GM18498 (cell line): ENCODE measurements around the gene CAMK1.

Source experiments
- ATAC-seq: cut with Tn5 transposase; IDR thresholded peaks from one replicate; pipeline ENCODE4 v1.9.1; 2021; ENCODE audit warnings: mild to moderate bottlenecking, moderate library complexity; ENCODE audit not compliant: unreplicated experiment

The CAMK1 gene

DNA sequence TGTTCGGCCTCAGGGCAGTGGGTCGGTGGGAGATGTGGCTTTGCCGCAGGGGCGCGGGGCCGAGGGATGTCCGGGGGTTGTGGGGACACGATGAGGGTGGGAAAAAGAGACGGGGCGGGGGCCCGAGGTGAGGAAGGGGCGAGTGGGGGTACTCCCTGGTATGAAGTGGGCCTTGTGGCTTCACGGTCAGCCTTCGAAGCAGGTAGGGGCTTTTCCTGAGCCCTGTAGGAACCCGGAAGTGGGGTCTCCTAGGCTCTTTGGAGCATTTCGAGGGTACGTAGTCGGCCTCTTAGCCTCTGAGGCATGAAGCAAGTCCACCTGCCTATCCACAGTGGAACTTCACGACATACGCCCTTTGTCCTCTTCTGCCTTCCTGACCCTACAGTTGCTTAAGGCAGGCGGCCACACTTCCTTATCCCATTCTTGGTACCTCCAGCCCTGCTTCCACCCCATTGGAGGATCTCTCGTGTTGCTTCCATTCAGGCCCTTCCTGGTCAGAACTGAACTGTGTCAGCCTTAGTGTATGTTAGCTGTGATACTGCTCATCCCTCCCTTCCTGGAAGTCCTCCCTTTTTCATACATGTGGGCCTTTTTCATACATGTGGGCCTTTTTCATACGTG is 23.5 kb upstream of the CAMK1 start:
- ATAC-seq, result peak; percentile 2

DNA sequence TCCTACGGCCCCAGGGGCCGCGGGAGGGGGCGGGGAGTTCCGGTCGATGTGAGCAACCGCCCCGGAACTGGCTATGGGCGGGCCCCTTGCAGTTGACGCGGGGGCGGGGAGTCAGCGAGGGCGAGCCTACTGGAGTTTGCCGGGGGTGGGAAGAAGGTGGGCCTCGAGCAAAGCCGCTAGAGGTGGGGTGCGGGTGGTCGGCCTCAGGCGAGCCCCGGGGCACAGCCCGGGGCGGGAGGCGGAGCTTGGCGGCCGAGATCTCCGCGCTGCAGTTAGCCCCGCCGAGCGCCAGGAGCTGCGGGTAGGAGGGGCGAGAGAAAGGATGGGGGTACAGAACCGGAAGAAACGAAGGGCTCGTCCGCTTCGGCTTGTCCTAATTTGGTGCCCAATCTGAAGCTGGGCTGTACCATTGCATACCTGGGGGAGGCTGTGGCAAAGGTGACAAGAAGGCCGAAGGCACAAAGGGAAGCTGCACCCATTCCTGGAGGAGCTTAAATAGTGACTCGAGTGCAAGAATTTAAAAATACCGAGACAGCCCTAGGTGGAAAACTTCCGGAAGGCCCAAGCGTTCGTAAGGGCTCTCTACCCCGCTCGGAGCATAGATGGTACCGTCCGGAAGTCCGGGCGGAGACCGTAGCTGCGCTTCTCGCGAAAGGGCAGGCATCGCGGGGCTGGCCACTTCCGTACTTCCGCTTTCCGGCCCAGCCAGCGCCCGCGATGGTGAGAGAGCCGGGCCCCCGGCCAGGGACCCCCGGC is 22.8 kb upstream of the CAMK1 start, which contains the start of the genes ARPC4 and TADA3:
ARPC4 (plus strand) TSS at position 678 of the 756 bp plus-strand sequence; CDS start at position 718, 40 bp downstream.
TADA3 (minus strand) TSS at position 69 of the 756 bp plus-strand sequence. CDS start 1,007 bp downstream, outside the sequence.
- peak; percentile 82 for ATAC-seq

DNA sequence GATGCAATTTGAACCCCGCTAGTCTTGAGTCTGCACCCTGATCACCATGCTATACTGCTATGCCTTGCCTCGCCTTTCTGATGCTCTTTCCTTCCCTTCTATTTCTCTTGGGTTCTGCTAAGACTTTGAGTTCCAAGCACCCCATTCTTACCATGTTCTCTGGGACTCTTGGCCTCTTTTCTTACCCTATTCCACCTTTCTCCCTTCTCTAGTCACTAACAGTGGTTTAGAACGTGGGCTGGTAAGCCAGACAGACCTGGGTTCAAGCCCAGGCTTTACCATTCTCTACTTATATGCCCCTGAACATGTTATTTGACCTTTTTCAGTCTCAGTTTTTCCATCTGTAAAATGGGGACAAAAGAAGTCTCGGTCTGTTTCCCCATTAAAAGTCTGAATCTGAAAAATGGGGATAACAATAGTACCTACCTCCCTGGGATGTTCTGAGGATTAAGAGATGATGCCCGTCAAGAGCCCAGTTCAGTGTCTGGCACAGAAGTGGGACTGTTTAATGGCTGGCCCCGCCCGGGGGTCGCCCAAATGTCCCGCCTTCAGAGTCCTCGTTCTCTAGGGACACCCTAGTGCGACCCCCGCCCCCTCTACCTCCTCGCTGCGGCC is 22.1 kb upstream of the CAMK1 start:
- ATAC-seq, result no peak

DNA sequence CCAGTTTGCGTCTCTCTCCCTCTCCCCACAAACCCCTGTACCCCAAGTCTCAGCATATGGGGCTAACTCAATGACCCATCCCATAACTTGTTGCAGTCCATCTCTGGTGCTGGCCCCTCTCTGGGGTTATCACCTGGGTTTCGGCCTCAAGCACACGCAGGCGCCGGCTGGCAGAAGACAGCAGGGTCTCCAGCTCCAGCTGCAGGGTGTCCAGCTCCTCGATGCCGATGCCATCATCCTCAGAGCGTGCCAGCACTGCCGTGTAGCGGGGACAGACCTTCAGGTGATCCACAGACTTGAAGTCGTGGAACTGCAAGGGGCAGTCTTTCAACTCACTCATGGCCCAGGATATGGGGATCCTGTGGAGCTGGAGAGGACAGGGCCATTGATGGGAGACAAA is 21.4 kb upstream of the CAMK1 start:
- ATAC-seq, result no peak

DNA sequence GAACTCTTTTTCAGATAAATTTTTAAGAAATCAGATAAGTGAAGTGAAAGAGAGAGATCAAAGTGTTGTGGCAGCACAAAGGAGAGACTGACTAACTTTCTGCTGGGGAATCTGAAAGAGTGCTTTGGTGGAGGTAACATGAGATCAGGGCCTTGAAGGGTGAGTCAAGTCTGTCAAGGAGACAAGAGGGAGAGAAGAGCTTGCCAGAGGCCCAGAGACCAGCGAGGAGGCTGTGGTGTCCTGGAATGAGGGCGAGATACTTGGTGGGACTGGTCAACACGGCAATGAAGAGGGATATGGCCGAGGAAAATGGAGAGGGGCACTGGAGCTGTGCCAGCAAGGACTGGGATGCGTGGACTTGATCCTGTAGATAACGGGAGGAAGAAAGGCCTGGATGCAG is 18.0 kb upstream of the CAMK1 start:
- ATAC-seq, result no peak

DNA sequence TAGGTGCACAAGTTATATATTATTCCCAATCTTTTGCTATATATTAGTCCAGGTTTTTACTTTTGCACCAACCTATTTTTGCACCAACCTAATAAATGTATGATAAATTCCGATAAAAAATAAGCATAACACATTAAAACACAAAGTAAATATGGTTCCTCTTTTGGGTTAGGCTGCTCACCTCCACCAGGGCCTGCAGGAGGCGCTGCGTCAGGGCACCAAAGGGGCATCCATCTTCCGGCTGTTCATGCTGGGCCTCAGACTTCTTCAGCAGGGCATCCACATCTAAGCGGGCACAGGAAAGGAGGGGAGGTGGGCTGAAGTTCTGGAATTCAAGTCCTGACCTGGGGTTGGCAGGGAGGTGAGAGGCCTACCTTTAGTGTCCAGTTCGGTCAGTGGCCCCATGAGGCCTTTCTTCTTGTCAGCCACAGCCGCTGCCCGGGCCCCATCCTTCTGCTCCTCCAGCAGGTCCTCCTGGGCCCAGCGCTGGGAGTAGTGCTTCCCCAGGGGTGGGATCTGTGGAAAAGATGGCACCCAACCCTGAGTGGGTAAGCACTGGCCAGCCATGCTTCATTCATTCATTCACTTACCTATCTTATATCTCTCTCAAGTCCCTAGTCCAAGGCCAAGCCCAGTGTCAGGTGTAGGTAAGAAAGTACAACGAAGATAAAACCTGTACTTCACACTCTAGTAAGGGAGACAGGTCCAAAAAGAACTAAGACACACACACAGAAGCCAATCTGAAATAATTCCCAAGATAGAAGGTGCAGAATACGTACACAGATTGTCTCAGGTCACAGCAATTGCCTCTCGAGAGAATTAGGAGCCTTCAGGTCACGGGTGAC is 17.3 kb upstream of the CAMK1 start:
- no peak for ATAC-seq

DNA sequence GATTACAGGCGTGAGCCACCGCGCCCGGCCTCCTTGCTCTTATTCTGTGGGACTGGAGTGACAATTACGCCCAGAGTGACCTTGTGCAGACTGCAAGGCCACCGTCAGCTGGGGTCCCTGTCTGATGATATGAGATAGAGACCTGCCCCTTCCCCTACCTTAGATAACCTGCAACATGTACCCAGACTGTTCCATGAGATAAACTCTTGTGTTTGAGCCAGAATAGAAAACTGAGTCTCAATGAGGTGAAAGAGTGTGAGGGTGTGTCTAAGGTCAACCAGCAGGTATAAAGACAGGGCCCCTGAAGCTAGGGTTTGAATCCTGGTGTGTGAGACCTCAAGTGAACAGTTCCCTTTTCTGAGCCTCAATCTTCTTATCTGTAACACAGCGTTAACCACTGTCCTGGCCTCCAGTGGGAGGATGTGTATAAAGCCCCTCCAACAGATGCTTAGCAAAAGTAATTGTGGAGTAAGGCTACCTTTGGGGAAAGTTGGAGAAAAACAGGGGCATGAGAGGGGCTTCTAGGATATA is 16.5 kb upstream of the CAMK1 start:
- no peak for ATAC-seq

DNA sequence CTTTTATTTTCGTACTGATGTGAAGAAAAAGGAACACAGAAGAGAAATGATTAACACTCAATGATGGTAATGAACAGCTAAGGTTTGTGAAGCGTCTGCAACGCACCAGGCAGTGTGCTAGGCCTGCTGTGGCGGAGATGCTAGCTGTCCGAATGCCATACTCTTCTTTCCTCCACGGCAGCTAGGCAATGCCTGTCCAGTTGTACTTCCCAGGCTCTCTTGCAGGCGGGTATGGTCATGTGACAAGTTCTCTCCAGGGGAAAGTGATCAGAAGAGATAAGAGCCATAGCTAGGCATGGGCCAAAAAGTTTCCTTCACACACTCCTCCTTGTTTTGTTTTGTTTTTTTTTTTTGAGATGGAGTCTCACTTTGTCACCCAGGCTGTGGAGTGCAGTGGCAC is 15.9 kb upstream of the CAMK1 start:
- ATAC-seq, result no peak

DNA sequence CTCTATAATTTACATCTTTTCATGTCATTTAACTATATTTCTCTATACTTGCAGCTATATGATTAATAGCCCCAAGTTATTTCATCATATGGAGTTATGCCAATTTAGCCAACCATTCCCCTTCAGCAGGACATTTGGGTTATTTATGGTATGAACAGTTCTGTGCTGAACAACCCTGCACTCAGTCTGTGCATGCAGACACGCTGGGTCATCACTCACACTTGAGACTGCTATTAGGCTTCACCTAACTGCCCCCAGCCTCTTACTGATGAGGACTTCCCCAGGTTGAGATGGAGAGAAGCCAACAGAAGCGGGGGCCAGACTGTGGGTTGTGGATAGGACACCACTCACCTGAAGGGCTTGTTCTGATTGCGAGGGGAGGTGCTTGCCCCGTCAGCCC is 15.2 kb upstream of the CAMK1 start:
- ATAC-seq, result no peak

DNA sequence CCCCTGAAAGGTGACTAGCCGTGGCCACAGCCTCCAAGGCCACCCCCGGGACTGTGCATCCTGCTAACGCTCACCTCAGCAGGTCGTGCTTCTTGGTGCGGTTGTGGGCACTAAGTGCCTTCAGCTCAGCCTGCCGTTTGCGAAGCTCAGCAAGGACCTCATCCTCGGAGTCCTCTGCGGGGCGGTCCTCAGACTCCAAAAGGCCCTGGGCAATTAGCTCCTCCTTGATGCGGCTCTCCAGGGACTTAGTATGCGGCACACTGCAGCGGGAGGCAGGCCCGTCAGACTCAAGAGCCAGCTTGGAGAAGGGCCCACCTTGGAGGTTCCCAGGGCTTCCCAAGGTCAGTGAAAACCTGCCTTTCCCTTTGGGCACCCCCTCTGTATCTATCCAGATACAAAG is 14.2 kb upstream of the CAMK1 start:
- ATAC-seq, result no peak

DNA sequence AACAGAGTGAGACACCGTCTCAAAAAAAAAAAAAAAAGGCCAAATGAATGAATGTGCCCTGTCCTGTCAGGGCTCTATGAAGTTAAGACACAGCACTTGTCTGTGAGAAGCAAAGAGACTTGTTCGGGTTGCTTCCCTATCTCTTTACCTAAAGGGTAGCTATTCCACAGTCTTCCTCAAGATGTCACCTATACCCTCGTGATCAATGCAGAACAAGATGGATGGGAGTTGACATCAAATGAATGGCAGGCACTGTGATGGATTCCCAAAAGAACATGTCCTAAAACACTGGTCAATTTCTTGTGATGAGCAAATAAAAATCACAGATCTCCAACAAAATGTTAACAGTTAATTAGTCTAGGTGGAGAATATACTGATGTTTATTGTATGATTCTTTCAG is 13.0 kb upstream of the CAMK1 start:
- ATAC-seq, result no peak

DNA sequence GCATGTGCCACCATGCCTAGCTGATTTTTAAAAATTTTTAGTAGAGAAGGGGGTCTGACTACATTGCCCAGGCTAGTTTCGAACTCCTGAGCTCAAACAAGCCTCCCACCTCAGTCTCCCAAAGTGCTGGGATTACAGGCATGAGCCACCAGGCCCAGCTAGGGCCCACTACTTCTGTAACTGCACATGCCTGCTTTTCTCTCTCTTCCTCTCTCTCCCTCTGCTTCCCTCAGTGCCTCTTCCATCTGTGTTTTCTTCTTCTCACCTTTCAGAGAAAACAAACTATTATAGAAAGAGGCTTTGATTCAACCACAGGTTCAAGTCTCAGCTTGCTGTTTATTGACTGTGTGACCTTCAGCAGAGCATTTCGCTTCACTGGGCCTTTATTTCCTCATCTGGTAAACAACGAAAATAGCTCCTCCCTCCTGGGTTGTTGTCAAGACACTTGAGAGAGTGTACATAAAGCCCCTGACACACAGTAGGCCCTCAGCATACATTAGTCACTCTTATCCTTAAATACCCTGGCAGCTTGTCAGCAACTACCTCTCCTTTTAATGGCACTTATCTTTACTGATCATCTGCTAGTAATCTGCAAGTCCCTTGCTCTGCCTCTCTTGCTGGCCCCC is 12.3 kb upstream of the CAMK1 start:
- ATAC-seq, result no peak

DNA sequence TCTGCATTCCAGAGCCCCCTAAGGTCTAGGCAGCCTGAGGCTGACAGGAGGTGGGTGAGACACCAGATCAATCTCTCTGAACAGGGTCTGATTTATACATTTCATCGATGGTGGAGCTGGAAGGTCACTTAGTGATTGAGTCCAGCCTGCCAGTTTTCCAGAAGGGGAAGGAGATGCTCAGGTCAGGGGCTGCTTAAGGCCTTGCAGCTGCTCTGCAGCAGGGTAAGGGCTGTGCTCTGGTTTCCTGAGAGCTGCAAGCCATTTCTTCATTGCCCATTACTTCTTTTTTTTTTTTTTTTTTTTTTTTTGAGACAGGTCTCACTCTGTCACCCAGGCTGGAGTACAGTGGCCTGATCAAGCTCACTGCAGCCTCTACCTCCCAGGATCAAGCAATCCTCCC is 11.8 kb upstream of the CAMK1 start:
- ATAC-seq, result no peak

DNA sequence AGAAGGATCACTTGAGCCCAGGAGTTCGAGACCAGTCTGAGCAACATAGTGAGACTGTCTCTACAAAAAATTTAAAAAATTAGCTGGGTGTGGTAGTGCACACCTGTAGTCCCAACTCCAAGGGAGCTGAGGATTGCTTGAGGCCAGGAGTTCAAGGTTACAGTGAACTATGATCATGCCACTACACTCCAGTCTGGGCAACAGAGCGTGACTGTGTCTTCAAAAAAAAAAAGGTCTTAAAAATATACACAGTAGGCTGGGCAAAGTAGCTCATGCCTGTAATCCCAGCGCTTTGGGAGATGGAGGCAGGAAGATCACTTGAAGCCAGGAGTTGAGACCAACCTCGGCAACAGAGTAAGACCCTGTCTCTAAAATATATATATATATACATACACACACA is 11.2 kb upstream of the CAMK1 start:
- ATAC-seq, result no peak

DNA sequence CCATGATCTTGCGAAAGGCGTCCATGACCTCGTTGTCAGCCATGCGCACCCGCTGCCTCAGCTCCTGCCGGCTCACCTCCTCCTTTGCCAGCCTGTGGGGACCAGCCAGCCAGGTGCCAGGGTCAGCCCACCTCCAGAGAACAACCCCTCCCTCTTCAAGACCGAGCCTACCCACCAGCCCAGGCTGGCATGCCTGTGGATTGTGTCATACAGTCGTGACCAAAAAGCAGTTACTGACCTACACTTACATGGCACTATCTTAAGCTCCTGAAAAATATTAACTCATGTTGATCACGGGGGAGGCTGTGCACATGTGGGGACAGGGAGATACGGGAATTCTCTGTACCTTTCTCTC is 10.7 kb upstream of the CAMK1 start:
- no peak for ATAC-seq

DNA sequence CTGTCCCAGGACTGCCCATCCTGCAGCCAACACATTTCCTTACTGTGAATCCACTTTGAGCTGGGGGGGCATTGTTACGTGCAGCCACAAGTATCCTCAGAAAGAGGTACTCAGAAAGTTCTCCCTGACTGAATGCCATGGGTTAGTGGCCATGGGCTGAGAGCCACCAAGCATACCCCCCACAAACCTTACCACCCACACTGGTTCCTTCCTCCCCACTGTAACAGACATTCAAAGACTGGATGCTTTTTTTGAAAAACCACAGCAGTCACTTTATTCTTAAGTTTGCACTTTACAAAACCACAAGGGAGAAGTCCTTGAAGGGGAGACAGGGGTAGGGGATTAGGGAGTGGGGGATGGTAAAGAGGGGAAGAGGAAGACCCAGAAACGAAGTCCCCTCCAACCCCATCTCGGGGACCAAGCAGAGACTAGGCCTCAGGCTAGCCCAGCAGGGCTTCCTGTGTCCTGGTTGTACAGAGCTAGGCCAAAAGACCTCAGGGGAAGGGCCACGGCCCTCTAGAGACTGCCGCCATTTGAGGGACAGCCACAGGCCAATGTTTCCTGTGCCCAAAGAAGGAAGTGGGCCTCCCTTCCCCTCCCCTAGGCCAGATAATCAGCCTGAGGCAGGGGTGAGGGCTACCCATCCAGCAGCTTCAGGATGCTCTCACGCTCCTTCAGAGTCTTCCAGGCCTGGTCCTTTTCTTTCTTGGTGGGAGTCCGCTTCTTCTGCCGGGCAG is 10.1 kb upstream of the CAMK1 start:
- peak; percentile 55 for ATAC-seq

DNA sequence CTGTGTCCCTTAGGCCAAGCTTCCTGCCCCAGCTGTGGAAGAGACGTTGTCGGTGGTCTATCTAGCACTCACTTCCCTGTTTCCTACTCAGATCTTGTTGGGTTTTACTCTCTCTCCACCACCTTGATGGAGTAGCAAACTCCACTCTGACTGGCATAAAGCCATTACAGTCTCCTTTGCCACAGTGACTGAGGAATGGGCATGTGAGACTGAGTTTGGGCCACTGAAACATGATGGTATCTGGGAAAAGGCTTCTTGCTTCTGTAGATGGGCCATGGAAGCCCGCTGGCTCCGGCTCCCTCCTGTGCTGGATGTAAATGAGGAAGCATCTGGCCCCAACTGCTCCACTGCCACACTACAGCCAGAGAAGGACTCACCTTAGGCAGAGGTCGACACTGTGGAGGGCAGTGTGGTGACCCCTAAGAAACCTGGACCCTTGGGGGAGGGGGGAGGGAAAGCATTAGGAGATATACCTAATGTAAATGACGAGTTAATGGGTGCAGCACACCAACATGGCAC is 9.4 kb upstream of the CAMK1 start:
- no peak for ATAC-seq

DNA sequence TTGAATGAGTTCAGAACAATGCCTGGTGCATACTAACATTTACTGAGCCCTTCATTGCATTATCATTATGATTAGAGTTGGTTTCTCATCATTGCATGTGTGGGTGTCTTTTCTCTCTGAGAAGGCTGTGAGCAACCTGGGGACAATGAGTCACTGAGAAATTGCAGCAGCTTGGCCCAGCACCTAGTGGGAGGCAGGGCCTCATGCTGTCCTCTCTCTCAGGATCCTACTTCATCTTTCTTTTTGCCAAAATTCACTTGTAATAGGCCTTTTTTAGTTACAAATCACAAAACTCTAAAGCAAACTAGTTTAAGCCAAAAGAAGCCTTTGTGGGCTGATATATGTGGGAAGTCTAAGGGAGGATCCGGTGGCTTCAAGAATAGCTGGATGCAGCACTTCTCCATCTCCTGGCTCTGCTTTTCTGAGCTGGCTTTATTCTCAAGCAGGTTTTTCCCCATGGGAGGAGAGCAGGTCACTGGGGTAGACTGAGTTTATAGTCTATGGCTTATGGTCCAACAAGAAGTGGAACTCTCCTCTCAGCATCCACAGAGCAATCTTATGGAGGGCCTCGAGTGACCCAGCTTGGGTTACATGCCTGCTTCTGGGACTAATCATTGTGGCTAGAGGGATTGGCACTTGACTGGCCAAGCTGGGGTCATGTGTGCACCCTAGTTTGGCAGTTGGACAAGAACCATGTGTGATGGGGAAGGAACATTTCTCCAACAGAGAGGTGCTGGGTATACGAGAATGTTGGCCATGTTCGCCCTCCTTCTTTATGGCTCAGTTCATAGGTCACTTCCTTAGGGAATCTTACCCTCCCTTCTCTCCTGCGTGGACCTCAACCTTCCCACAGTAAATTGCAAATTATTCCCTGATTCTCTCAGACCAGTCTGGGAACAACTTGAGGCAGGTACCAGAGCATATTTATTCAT is 8.7 kb upstream of the CAMK1 start:
- no peak for ATAC-seq

DNA sequence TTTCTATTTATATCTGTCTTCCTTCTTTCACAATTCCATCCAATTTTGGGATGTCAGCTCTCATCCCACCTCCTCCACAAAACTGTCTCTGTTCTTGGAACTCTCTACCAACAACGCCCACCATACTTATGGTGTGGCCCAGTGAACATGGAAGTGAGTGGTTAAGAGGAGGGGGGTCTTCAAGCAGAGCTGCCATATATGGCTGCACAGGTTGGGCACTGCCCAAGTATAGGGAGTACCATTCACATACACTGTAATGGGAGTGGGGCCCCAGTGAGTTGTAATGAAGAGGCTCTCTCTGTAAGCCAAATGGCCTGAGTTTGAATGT is 7.9 kb upstream of the CAMK1 start:
- ATAC-seq, result no peak
